GM19238 (cell line): Measurements from ENCODE around the gene HSPA12B.

Experiments used
- DNase-seq: peaks from one replicate; pipeline ENCODE4 v3.0.0; 2011; ENCODE audit warnings: low spot score; ENCODE audit not compliant: insufficient read length

The HSPA12B gene

DNA sequence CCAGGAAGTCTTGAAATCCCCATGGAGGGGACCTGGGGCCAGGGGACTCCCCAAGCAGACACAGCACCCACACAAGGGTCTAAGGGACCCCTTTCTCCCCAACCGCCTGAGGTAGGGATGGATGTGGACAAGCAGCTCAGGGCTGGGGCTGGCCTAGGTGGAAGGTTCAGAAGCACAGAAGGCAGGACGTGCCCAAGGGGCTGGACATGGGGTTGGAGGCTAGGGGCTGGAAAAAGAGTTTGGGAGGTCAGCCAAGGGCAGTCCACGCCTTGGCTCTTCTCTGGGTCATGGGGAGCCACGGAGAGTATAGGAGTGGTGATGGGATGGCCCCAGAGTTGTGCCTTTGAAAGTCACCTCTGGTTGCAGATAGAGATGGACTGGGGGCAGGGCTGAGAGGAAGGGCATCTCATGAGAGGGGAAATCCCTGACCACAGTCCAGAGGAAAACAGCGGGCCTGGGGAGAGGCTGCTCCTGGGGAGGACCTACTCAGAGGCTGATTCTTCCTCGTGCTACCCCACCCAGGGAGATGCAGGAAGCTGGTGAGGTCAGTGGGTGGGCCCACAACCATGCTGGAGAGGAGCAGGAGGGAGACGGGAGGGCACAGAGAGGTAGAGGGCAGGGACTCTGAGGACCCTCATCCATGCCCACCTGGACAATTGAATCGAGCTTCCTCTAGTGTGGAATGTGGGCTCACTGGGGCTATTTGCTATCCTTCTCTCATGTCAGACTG is 2.5 kb upstream of the HSPA12B start:
- DNase-seq, result no peak

DNA sequence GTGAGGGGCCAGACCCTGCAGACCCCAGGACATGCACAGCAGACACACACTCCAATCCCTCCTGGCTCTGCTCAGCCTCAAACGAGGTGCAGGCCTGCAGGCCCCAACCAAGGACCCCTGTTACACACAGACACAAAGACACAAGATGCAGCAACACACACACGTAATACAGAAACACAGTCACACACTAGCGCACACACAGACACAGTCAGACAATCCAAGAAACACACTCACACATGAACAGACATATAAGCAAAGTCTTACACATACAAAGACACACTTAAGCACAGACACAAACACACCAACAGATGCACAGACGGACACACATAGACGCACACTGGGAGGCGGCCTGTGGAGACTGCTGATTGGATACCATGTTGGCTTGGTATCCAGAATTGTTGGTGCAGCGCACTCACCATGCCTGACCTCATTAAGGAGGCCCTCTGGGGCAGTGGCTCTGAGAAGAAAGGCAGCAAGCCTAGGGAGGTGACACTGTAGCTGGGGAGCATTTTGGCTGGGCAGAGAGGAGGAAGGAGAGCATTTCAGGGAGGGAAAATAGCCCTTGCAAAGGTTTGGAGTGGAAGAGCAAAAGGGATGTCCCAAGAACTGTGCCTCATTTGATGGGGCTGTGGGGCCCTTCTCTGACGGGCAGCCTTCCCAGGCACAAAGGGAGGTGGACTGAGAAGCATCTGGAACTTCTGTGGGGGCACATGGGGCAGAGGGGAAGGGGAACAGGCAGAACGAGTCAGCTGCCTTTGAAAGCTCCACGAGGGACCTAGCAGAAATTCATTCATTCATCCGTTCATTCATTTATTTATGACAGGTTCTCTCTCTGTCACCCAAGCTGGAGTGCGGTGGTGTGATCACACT is 1.4 kb upstream of the HSPA12B start:
- DNase-seq, result no peak

DNA sequence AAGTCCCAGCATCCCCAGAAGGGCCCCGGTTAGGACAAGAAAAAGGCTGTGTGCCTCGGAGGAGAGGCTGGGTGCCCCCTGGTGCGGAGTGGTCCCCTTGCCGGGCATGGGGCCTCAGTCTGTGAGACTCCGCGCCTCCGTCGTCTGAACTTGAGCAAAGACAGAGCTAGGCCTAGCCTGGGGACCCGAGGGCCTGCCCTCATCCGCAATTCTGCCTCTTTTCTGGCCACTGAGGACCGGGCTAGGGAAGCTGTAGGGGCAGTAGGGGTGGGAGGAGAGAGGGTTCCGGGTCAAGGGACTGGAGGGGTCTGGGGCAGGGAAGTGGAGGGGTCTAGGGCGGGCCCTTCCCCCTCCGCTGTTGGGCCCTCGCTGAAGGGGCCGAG is 550 bp upstream of the HSPA12B start:
- DNase-seq, result no peak

DNA sequence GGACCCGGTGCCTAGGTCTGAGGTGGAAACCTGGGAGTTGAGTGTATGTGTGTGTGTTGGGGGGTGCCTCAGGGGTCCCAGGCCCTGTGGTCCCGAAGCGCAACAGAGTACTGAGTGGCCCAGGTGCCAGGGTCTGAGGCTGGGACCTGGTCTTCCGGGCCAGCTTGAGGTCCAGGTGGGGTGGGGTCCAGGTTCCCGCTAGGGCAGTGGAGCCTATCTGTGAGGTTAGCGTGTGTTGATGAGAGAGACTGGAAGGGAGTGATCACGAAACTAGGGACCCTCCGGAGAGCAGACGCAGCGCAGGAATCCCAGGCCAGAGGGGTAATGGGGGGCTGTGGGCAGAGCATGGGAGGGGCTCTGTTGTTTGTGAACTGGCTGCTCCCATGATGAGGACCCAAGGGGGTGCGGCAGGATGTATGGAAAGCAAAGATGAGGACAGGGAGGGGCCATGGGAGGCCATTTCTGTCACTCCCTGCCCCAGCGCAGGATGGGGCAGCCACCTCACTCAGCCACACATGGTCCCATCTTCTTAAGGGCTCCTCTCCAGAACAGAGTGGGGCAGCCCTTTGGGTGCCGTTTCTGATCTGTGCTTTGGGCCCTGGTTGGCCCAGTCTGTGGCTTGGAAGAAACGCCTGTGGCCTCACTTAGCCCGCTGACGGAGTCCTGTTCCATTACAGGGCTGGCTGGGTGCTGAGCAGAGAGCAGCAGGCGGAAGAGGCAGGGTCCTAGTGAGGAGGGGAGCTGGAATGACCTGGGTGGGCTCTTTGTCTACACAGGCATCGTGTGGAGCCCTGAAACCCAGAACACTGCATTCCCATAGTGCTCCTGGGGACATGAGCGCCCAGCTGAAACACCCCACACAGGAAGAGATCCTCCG is 872 bp downstream of the HSPA12B start:
- DNase-seq, result no peak

DNA sequence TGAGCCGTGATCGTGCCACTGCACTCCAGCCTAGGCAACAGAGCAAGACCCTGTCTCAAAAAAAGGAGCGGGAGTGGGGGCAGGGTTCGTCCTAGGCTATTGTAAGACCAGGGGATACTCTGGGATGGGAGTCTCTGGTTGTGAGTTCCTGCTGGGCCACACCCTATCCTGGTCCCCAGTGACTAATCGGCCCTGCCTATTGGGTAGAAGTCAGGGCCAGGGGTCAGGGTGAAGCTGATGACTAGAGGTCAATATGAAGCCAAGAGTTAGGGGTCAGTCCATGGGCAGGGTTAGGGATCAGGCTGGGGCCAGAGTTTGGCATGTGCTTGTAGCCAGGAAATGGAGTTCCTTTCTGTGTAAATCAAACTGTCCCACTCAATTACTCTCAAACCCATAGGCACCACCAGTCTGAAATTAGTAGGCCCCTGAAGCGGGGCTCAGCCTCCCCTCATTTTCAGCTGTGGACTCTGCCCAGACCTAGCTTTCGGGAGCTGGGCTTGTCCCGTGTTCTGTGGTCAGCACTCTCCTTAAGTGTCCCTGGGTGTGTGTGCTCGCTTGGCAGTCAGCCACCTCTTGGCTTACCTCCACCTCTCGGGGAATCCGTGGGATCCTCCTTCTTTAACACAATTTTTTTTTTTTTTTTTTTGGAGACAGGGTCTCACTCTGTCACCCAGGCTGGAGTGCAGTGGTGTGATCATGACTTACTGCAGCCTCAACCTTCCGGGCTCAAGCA is 1.8 kb downstream of the HSPA12B start:
- DNase-seq, result no peak

DNA sequence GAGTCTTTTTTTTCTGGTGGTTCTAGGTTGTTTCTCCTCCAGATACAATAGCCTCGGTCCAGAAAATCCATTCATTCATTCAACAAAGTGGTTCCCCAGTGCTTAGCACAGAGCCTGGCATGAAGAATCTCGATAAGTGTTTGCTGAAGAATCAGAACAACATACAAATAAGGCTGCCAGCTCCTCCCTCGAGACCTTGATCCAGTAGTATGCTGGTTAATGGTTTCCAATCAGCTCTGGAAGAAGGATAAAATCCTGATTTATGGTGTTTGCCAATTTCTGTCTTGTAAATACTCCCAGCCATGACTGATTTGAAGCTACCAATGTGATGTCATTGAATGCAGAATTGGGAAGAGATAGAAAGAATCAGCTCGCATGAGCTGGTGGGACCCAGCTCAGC is 3.3 kb downstream of the HSPA12B start:
- no peak for DNase-seq

DNA sequence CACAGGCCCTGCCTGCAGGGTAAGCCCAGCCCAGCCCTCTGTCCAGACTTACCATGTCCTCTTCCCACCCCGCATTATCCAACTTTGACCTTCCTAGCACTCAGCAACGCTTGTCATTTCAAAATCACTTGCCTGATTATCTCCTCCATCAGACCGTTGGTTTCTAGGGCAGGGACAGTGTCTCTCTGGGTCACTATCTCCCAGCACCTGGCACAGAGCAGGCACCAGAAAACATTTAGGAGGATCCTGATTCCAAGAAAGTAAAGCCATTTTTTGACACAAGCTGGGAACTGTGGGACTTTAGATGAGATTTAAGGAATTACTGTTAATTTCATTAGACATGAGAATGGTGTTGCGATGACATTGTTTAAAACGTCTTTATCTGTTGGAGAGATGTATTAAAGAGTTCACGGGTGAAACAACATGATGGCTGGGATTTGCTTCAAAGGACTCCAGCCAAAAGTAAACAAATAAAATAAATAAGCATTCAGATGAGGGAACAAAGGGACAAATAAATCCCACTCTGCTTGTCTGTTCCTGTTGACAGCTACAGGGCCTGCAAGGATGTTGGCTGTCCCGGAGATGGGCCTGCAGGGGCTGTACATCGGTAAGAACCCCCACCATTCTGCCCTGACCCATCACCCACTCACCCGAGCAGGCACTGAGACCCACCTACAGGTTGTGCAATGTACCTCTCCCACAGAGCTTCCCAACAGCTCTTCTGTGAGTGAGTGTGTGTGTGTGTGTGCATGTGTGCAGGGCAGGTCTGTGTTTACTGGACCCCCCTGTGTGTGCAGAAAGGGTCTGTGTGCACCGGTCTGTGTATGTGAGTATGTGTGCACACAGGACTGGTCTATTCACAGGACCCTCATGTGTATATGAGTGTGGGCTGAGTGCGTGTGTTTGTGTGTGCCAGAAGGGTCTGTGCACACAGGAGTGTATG is 5.9 kb downstream of the HSPA12B start:
- no peak for DNase-seq

DNA sequence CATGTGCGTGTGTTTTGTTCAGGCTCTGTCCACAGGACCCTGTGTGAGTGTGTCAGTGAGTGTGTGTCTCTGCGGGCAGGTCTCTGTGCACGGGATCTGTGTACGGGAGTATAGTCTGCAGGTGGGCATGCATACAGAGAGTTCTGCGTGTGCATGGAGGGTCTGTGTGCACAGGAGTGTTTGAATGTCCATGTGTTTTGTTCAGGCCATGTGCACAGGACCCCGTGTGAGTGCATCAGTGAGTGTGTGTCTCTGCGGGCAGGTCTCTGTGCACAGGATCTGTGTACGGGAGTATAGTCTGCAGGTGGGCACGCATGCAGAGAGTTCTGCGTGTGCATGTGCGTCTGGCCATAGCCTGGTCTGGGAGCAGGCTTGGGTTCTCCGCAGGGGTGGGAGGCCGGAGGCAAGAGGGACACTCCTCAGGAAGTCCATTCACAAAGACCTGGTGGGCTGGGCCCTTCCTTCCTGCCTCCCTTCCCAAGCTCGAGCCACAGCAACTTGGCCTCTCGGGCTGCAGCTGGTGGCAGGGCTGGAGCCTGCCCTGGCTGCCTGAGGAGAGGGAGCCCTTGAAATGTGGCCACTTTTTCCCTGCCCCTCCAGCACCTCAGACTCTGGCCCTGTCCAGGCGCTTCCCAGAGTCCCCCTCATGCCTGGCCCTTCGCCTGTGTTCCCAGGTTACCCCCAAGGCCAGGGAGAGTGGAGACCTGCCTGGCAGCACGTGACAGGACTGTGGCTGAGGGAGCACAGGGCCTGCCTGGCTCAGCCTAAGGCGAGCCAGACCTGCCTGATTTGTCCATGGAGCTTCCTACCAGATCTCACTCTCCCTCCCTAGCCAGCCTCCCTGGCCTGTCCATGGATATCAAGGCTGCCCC is 6.8 kb downstream of the HSPA12B start:
- DNase-seq, result no peak

DNA sequence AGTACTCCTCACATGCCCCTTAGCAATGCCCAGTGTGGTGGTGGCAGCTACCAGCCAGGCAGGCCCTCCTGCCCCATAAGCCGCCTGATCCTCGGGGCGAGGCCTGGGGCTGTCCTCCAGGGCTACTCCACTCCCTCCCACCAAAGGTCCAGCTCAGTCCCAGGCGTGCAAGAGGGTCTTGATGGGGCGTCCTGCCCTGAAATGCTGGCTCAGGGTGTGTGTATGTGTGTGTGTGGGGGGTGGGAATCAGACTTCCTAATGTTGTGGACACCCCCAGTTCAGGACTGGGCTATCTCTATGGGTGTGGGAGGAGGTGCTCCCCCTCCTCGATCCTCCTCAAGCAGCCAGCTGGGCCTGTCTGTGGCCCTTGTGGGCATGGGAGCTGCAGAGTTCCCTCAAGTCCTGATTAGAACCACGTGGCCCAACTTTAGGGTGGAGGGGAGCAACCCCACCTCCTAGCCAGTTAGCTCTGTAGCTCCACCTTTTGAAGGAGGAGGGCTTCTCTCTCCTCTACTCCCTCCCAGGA is 7.5 kb downstream of the HSPA12B start:
- no peak for DNase-seq

DNA sequence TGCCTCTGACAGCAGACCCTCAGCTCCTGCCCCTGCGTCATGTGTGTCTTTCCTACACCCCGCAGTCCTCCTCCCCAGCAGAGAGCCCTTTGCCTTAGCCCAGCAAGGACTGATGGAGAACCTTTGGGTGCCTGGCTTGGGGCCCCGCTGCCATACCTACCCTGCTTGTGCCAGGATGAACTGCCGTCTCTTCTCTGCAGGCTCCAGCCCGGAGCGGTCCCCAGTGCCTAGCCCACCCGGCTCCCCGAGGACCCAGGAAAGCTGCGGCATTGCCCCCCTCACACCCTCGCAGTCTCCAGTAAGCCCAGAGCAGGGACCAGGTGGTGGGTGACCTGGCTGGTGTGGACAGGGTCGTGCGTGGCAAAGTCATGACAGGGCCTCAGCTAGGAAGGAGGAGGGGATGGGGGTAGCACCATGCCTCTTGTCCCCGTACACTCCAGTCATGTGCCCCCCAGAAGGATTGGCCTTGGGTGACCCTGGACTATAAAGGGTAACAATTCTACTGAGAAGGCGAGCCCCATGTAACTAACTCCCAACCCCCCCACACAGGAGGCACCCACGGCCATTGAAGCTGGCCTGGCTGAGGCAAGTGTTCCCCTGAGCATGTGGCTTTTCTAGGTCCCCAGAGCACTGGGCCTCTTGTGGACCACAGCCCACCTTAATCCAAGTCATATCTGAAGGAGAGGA is 8.3 kb downstream of the HSPA12B start:
- no peak for DNase-seq

DNA sequence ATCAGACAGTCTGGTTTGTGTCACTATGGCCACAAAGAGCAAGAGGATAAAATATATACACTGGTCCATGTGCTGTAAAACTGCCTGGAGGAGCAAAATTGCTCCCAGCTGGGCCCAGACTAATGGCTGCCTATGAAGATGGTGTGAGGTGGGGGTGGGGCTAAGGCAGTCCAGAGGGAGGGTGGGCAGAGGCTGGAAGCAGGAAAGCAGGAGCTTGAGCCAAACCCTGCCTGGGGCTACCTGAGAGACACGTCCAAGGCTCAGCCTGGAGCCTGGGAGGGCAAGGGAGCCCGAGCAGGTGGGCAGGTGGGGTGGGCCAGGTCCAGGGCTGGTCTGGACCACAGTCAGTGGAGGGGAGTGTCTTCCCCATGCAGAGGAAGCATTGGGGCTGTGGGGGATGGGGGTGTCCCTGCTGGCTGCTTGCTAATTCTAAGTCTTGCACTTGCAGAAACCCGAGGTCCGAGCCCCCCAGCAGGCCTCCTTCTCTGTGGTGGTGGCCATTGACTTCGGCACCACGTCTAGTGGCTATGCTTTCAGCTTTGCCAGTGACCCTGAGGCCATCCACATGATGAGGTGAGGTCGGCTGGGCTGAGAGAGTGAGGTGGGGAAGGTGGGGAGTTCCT is 9.5 kb downstream of the HSPA12B start:
- no peak for DNase-seq

DNA sequence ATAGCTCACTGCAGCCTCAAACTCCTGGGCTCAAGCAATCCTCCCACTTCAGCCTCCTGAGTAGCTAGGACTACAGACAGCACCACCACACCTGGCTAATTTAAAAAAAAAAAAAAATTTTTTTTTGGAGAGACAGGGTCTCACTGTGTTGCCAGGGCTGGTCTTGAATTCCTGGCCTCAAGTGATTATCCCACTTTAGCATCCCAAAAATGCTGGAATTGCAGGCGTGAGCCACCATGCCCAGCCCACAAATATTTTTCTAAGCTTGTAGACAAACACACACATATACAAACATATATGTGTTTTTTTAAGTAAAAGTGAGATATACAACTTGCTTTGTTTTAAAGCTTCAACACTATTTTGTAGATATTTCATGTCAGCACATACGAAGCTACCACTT is 10.8 kb downstream of the HSPA12B start:
- DNase-seq, result no peak

DNA sequence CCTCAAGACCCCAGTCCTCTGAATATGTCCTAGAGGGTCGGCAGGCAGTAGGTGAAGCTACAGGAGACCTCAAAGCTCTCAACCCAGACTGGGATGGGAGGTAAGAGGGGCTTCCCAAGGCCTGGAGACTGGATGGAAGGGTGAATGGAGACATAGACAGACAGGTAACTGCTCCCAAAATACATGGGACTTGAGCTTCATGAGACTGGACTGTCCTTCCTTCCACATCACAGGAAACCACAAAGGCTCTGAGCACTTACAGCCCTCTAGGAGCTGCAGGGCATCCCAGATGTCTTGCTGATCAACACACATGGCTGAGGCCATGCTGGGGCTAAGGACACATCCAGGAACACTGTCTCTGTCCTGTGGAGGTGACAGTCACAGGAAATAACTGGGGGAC is 11.6 kb downstream of the HSPA12B start:
- no peak for DNase-seq

DNA sequence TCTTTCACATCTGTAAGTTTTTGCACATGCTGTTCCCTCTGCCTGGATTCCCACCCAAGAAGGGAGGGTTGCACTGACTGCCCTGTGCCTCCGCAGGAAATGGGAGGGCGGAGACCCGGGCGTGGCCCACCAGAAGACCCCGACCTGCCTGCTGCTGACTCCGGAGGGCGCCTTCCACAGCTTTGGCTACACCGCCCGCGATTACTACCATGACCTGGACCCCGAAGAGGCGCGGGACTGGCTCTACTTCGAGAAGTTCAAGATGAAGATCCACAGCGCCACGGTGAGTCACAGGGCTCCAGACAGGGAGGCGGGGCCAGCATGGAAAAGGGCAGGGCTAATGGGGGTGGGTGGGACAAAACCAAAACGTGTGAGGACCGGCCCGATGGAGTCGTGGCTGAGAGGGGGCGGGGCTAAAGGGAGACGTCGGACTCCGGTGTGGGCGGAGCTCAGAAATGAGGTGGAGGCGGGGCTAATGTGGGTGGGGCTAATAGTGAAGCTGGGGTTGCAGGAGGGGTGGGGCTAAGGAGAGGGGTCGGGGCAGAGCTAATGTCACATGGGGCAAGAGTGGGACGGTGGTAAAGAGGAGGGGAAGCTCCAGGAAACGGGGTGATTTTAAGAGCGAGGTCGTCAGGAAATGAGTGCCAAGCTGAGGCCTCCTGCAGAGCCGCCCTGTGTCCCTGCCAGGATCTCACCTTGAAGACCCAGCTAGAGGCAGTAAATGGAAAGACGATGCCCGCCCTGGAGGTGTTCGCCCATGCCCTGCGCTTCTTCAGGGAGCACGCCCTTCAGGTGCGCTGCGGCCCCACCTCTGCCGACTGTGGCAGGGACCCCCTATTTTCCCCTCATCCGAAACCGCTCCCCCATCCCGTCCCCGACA is 12.6 kb downstream of the HSPA12B start:
- peak; percentile 54 for DNase-seq

DNA sequence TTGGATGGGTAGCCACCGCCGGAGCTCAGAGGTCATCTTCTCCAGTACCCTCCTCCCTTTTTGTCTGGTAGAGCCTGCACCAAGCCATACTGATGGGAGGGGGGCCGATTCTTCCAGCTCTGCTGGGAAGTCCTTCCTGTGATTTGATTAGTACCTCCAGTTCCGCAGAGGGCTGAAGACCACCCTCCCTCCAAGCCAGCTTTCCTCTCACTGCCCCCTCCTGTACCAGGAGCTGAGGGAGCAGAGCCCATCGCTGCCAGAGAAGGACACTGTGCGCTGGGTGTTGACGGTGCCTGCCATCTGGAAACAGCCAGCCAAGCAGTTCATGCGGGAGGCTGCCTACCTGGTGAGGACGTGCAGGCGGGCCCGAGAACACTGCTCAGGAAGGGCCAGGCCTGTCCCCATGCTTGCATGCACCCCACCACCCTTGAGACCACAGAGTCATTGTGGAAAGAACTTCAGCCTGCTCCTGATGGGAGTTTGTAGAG is 13.2 kb downstream of the HSPA12B start:
- DNase-seq, result no peak

DNA sequence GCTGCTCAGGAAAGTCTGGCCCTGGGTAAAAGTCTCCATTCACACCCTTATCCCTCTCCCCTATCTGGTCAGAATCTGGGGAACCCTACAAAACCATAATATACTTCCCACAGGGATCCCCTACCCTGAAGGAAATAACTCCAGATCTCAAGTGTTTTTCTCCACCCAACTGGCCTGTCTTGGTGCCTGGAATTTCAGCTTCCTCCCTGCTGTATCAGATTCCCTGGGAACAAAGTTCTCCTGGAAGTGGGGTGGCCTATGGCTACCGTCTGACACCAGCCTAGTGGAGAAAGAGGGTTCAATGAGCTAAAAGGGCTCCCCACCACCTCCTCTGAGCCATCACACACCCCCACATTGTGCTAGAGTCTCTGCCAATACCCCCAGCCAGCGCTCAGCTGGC is 15.0 kb downstream of the HSPA12B start:
- DNase-seq, result no peak

DNA sequence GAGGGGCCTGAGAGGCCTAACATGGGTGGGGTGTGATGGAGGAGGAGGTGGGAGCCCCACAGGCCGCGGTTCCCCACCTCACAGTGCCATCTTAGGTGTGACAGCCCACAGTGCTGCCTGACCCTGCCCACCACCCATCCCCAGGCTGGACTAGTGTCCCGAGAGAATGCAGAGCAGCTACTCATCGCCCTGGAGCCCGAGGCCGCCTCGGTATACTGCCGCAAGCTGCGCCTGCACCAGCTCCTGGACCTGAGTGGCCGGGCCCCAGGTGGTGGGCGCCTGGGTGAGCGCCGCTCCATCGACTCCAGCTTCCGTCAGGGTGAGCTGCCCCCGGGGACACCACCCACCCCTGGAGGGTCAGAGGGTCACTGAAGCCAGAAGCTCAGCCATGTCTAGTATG is 15.6 kb downstream of the HSPA12B start:
- DNase-seq, result no peak
